Mammary epithelial cell (primary cell): ENCODE measurements around the gene RADIL.

Source experiments
- EZH2 ChIP-seq: IDR thresholded peaks from 2 replicates; pipeline ENCODE4 v1.6.1; 2012; ENCODE audit warnings: low read length, inconsistent platforms, borderline replicate concordance
- TF ChIP-seq, protein P1 (sequence below), 2 donors: IDR thresholded peaks in 1 of 2; conservative IDR thresholded peaks in 1 of 2; 2 replicates each; pipeline ENCODE4 v1.5.1; 2011 to 2012; ENCODE audit warnings: inconsistent platforms in 2 of 2, low read length in 2 of 2, mild to moderate bottlenecking in 2 of 2, control low read depth in 1 of 2, low read depth in 1 of 2; ENCODE audit not compliant: insufficient read depth in 1 of 2; ENCODE audit errors: extremely low read depth in 1 of 2

- TF ChIP-seq, protein P1, sequence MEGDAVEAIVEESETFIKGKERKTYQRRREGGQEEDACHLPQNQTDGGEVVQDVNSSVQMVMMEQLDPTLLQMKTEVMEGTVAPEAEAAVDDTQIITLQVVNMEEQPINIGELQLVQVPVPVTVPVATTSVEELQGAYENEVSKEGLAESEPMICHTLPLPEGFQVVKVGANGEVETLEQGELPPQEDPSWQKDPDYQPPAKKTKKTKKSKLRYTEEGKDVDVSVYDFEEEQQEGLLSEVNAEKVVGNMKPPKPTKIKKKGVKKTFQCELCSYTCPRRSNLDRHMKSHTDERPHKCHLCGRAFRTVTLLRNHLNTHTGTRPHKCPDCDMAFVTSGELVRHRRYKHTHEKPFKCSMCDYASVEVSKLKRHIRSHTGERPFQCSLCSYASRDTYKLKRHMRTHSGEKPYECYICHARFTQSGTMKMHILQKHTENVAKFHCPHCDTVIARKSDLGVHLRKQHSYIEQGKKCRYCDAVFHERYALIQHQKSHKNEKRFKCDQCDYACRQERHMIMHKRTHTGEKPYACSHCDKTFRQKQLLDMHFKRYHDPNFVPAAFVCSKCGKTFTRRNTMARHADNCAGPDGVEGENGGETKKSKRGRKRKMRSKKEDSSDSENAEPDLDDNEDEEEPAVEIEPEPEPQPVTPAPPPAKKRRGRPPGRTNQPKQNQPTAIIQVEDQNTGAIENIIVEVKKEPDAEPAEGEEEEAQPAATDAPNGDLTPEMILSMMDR (conservative IDR thresholded peaks at IDR 0.05 in 1 of 2, IDR thresholded peaks at IDR 0.05 in 1 of 2; ENCODE audit: extremely low read depth in 1 of 2, insufficient read depth in 1 of 2, low read depth in 1 of 2, low read length in 2 of 2) = no peak
- no peak for TF ChIP-seq EZH2
Measured at GRCh38 chr7:4906682-4907081, 23.2 kb upstream of the RADIL start.
